Glomerular visceral epithelial cell (primary cell): ENCODE measurements around the gene RGS7.
A peak's percentile ranks its signal among the peaks of the same experiment; 100 is the strongest.
"Not testable (repeated sequence)": the region's sequence is repeated elsewhere in the genome, so short reads cannot be mapped to it uniquely, and the experiment has no call there.

Source experiments
- DNase-seq: peaks from one replicate; pipeline ENCODE4 v3.0.0-alpha.2; 2016; ENCODE audit errors: extremely low spot score

RGS7 gene

GRCh38 chr1:240790856-240791255, 566.1 kb downstream of the RGS7 start:
- DNase-seq = no peak

- DNase-seq = no peak
These were observed 570.1 kb downstream of the RGS7 start for GRCh38 chr1:240786880-240787279.

GRCh38 chr1:240784776-240785175, 572.2 kb downstream of the RGS7 start:
- no peak for DNase-seq

DNA sequence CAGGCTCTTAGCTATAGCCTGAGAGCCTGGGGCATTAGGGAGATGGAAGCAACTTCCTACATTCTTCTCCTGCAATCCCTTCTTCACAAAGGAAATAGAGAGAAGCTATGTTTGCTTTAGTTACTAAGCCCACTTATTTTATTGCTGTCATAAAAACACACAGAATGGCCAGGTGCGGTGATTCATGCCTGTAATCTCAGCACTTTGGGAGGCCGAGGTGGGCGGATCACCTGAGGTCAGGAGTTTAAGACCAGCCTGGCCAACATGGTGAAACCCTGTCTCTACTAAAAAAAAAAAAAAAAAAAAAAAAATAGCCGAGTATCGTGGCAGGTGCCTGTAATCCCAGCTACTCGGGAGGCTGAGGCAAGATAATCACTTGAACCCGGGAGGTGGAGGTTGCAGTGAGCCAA, 573.3 kb downstream of the RGS7 start:
- not testable (repeated sequence) for DNase-seq

GRCh38 chr1:240776237-240776636, 580.8 kb downstream of the RGS7 start:
- DNase-seq = no peak

- no peak for DNase-seq
These were observed 584.9 kb downstream of the RGS7 start for GRCh38 chr1:240772131-240772530.

- DNase-seq = no peak
These were observed 585.6 kb downstream of the RGS7 start for GRCh38 chr1:240771450-240771849.

- no peak for DNase-seq
These were observed 588.0 kb downstream of the RGS7 start for GRCh38 chr1:240768979-240769378.

- DNase-seq = no peak
These were observed 590.2 kb downstream of the RGS7 start for GRCh38 chr1:240766831-240767230.

- DNase-seq = peak; percentile 58
These were observed 591.2 kb downstream of the RGS7 start for GRCh38 chr1:240765732-240766363.

DNA sequence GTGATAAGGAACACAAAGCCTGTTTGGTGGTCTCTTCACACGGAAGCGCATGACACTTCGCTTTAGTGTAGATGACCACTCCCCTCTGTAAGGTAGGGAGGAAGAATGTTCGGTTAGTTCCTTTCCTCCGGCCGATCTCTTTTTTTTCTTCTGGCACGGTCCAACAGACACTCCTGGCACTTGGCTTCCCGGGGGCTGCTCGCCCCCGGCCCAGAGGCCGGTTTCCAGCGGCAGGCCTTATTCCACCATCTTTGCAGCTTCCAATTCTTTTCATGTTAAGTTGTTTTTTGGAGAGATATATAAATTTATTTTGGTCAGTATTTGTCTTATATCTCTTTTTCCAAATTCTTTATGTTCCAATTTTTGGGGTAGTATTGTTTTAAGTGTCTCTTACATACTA, 593.2 kb downstream of the RGS7 start:
- no peak for DNase-seq

DNA sequence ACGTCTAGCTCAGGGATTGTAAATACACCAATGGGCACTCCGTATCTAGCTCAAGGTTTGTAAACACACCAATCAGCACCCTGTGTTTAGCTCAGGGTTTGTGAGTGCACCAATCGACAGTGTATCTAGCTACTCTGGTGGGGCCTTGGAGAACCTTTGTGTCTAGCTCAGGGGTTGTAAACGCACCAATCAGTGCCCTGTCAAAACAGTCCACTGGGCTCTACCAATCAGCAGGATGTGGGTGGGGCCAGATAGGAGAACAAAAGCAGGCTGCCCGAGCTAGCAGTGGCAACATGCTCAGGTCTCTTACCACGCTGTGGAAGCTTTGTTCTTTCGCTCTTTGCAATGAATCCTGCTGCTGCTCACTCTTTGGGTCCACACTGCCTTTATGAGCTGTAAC, 593.9 kb downstream of the RGS7 start:
- DNase-seq = not testable (repeated sequence)

DNA sequence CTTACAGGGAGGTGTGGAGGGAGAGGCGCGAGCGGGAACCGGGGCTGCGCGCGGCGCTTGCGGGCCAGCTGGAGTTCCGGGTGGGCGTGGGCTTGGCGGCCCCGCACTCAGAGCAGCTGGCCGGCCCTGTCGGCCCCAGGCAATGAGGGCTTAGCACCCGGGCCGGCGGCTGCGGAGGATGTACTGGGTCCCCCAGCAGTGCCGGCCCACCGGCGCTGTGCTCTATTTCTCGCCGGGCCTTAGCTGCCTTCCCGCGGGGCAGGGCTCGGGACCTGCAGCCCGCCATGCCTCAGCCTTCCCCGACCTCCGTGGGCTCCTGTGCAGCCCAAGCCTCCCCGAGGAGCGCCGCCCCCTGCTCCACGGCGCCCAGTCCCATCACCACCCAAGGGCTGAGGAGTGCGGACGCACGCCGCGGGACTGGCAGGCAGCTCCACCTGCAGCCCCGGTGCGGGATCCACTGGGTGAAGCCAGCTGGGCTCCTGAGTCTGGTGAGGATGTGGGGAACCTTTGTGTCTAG, 594.5 kb downstream of the RGS7 start:
- DNase-seq = not testable (repeated sequence)

DNA sequence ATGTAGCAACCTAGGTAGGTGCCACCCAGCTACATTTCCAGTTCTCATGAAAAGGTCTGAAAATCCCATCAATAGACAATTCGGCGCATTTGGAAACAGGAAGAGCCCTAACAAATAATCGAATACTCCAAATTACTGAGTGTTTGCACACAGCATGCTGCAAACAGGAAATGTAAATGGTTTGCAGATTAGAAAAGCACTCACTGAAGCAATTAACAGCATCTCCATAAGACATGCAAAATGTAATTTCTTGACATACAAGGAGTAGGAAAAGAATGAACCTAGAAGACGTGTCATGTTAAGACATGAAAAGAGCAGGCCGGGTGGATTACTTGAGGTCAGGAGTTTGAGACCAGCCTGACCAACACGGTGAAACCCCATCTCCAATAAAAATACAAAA, 598.2 kb downstream of the RGS7 start:
- DNase-seq = not testable (repeated sequence)

DNA sequence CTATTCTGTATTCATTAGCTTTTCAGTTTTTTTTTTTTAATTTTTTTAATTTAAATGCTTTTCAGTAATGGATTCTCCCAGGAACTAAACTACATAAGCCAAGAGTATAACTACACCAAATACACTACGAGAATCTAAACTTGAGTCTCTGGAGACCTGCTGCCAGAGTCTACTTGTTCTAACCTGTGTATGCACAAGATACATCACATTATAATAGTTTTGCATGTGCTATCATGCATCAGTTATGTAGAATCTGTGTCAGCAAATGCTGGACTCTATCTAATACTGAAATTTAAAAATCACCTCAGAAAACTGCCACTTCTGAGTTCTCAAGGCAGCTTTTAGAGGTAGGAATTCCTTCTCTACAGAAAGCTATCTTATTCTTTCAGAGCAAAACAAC, 598.7 kb downstream of the RGS7 start:
- no peak for DNase-seq

DNA sequence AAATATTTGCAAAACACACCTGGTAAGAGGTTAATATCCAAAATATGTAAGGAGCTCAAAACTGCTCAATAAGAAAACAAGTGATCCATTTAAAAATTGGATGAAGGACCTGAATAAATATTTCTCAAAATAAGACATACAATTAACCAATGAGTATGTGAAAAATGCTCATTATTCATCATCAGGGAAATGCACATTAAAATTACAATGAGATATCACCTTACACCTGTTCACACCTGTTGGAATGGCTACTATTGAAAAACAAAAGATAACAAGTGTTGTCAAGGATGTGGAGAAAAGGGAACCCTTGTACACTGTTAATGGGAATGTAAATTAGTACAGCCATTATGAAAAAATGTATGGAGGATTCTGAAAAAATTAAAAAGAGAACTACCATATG, 609.1 kb downstream of the RGS7 start:
- DNase-seq = no peak

- DNase-seq = no peak
These were observed 613.3 kb downstream of the RGS7 start for GRCh38 chr1:240743705-240744104.

GRCh38 chr1:240739754-240740153, 617.3 kb downstream of the RGS7 start:
- no peak for DNase-seq

GRCh38 chr1:240739139-240739538, 617.9 kb downstream of the RGS7 start:
- DNase-seq = no peak

GRCh38 chr1:240737766-240738265, 619.2 kb downstream of the RGS7 start:
- DNase-seq = no peak

DNA sequence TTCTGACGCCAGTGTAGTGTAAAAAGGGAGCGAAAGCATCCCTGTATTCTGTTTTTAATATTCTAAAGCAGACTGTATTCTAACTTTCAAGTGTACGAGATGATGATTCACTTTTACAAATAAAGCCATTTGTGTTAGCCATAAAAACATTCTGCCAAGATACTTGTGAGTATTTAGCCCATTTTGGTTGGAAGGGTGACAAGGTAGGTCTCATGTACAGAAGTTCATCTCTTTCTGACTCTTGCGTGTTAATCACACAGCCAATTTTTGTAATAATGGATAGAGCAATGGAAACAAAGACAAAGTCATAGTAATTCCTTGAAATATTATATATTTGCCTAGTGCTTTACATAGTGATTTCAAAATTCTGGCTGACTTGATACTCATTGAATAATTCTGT, 619.7 kb downstream of the RGS7 start:
- no peak for DNase-seq

DNA sequence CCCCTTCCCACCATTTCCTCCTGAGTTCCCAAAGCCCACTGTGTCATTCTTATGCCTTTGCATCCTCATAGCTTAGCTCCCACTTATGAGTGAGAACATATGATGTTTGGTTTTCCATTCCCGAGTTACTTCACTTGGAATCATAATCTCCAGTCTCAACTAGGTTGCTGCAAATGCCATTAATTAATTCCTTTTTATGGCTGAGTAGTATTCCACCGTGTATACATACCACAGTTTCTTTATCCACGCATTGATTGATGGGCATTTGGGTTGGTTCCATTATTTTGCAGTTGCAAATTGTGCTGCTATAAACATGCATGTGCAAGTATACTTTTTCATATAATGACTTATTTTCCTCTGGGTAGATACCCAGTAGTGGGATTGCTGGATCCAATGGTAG, 622.3 kb downstream of the RGS7 start:
- DNase-seq = not testable (repeated sequence)

DNA sequence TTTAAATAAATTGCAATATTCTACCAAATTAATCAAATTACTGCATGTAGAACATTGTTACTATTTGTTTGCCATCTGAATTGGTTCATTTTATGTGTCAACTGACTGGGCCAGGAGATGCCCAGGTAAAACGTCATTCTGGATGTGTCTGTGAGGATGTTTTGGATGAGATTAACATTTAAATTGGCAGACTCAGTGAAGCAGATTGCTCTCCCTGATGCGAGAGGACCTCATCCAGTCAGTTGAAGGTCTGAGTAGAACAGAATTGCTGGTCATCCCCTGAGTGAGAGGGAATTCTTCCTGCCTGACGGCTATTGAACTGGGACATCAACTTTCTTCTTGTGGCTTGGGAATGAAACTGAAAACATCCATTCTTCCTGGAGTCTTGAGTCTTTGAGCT, 623.0 kb downstream of the RGS7 start:
- DNase-seq = no peak

DNA sequence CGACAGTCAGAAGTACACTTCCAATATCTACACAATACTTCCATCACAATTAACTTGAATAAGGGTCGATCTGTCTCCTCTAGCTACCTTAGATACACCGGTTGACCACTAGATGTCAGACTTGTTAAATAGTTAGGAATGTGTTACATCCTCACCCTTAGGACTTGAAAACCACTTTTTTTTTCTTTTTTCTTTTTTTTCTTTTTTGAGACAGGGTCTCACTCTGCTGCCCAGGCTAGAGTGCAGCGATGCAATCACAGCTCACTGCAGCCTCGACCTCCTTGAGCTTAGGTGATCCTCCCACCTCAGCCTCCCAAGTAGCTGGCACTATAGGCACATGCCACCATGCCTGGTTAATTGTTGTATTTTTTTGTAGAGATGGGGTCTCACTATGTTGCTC, 624.6 kb downstream of the RGS7 start:
- DNase-seq = peak; percentile 53
